ENCODE measurements around the gene OR6C76. TPM values are rescaled to one million over a fixed set of nuclear protein-coding genes. Genes with fewer than 3 reads are reported as not detected.

Gene OR6C76
- total and polyA plus RNA-seq, 2 of the 4 experiments (the other 2 are of a cell fraction) = not detected

- Histone ChIP-seq H2BK5ac (ENCODE audit: low read depth, low read length, poor library complexity, severe bottlenecking) (no peak overlapping the region), H4K20me1 (ENCODE audit: insufficient read depth, low read length) (no peaks in the 10 kb centered on the region), H3K36me3 (ENCODE audit: control insufficient read depth, insufficient read depth, low read length) (no peaks in the 10 kb centered on the region), H3K27ac (ENCODE audit: insufficient read depth, low read length) (no peak overlapping the region), H3K4ac (ENCODE audit: low read depth, low read length) (no peak overlapping the region), H4K5ac (ENCODE audit: low read depth, low read length) (no peak overlapping the region), H2AK5ac (ENCODE audit: low read depth, low read length) (no peak overlapping the region), H3K56ac (ENCODE audit: extremely low read depth, insufficient read depth, low read length) (no peak overlapping the region), H2BK120ac (ENCODE audit: low read depth, low read length) (no peak overlapping the region), H2BK20ac (ENCODE audit: low read depth, low read length) (no peak overlapping the region), H3K79me1 (ENCODE audit: low read depth in 1 of 2, low read length in 2 of 2) (no peaks in the 10 kb centered on the region), H3K4me3 (ENCODE audit: insufficient read depth, low read depth, low read length) (no peak overlapping the region), H3K14ac (replicated peaks; ENCODE audit: low read depth, low read length) (no peak overlapping the region), H4K91ac (ENCODE audit: insufficient read depth, low read depth, low read length) (no peak overlapping the region), H3K18ac (ENCODE audit: low read depth, low read length) (no peak overlapping the region), H3K27me3 (ENCODE audit: control insufficient read depth, insufficient read depth, low read length) (no peaks in the 10 kb centered on the region), H3K9me3 (ENCODE audit: control insufficient read depth, insufficient read depth, low read length) (no peaks in the 10 kb centered on the region), H3K23ac (ENCODE audit: low read depth, low read length) (no peak overlapping the region), H3K9ac (ENCODE audit: low read depth, low read length) (no peak overlapping the region), H2BK15ac (ENCODE audit: low read depth, low read length) (no peak overlapping the region), H2AK9ac (replicated peaks; ENCODE audit: low read depth, low read length, poor library complexity) (peak overlapping the region; percentile 37), H3K4me1 (ENCODE audit: control insufficient read depth, insufficient read depth, low read length) (no peaks in the 10 kb centered on the region), H2AFZ (replicated peaks; ENCODE audit: low read length, poor library complexity) (no peak overlapping the region), H3K4me2 (ENCODE audit: low read depth, low read length) (no peak overlapping the region), H4K8ac (ENCODE audit: low read depth in 2 of 2, low read length in 2 of 2) (no peak overlapping the region), H3K9me1 (ENCODE audit: insufficient read depth, low read length) (no peaks in the 10 kb centered on the region)
- no peak for ATAC-seq (ENCODE audit: low read depth)
- 80% methylated on average over 14 of the region's 23 CpGs; no CpG with 5 or more reads in 1 of the 2 experiments for WGBS, 2 experiments (ENCODE audit: extremely low coverage in 2 of 2, insufficient read length in 1 of 2)
- no peak for DNase-seq
- TF ChIP-seq CHD1 (IDR thresholded peaks at IDR 0.05; ENCODE audit: low read depth, low read length) = no peak
- no TSS peak for BruUV-seq (replicated peaks)
- ChIA-PET POLR2A (ENCODE audit: unreplicated experiment) (no interaction called here), CTCF (no interaction called here)
- intact Hi-C loops (cut with micrococcal nuclease) = no loop called here
- in situ Hi-C loops (cut with MboI; ENCODE audit: low sequenced_read_pairs) = no loop called here
- dilution Hi-C loops (cut with HindIII; ENCODE audit: low sequenced_read_pairs, unreplicated experiment) = no loop called here
Observed at GRCh38 chr12:55392032-55392795, 33.8 kb upstream of the OR6C76 start.
